Measurements from ENCODE around the gene LITAFD. TPM values are rescaled to one million over a fixed set of nuclear protein-coding genes. Genes with fewer than 3 reads are reported as not detected.
"Not testable (repeated sequence)": the region's sequence is repeated elsewhere in the genome, so short reads cannot be mapped to it uniquely, and the experiment has no call there.

The LITAFD gene
- total and polyA plus RNA-seq, 4 donors: 0.33 TPM; not detected in 3

DNA sequence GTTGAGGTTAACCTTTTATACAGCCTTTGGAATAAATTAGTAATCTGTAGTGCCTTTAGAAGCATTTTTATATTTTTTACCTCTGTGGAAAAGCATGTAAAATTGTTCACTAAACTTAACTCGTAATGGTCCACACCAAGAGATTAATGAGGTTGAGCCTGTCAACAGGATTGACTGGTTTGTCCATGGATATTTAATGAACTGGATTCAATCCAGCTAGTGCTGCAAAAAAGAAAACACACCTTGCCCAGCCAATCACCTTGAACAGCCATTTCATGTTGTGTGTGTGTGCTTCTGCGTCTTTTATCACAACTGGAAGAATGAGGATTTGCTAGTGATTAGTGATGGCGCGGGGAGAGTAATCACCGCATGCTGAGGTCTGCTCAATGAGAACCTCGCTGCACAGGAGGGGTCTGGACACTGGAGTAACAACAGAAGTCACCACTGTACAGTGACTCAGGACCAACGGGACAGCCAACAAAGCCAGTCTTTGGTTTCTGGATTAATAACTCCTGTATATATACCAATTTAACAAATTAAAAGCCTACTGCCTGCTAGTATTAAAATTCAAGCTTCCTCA, 33.7 kb downstream of the LITAFD start:
- Histone ChIP-seq H3K27ac (ENCODE audit: low read depth, low read length) (no peak overlapping the region), H3K4me1 (ENCODE audit: control insufficient read depth, insufficient read depth, low read length) (no peaks in the 10 kb centered on the region), H3K4me3 (ENCODE audit: low read depth, low read length) (no peak overlapping the region), H3K9me3 (ENCODE audit: control insufficient read depth, insufficient read depth, low read length) (no peaks in the 10 kb centered on the region), H3K36me3 (ENCODE audit: control insufficient read depth, insufficient read depth, low read length) (peaks cover 53% of the 10 kb centered on the region), H3K27me3 (ENCODE audit: control insufficient read depth, insufficient read depth, low read length) (no peaks in the 10 kb centered on the region)
- no peak for DNase-seq (ENCODE audit: low read depth in 4 of 6, low spot score in 6 of 6)
- 60% methylated on average over 4 of the region's 7 CpGs for WGBS (ENCODE audit: insufficient coverage)

DNA sequence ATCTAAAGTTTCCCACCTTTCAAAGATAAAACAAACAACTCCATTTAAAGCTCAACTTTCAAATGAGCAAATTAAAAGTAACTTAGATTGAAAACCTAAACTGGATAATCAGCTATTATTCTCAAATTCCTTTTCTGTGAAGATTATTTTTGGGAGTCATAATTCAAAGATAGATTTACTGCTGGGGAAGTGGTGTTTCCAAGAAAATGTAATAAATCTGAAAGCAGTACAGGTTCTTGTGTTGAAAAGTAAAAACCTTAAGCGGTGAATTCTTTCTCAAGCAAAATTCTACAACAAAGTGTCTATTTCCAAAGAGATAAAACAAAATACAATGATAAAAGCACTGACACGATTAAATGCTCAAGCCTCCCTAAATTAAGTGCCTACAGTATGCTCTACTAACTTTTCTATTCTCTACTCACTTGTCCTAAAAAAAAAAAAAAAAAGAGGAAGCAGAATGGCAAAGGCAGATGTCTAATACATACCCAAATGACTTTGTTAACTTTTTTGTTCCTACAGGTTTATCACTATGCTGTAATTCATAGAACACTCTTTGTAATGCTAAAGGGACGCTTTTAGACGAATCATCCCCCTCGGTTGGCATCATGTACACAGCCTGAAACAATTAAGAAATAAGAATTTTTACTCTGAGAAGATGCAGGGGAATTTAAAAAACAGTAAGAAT, 34.5 kb downstream of the LITAFD start:
- H3K4me3 ChIP-seq (ENCODE audit: low read depth, low read length): no peak overlapping the region
- H3K36me3 ChIP-seq (ENCODE audit: control insufficient read depth, insufficient read depth, low read length): peaks cover 52% of the 10 kb centered on the region
- H3K27me3 ChIP-seq (ENCODE audit: control insufficient read depth, insufficient read depth, low read length): no peaks in the 10 kb centered on the region
- no peak overlapping the region for H3K27ac ChIP-seq (ENCODE audit: low read depth, low read length)
- no CpG with 5 or more reads among the region's 5 CpGs for WGBS (ENCODE audit: insufficient coverage)
- no peak for DNase-seq (ENCODE audit: low read depth in 4 of 6, low spot score in 6 of 6)
- no peaks in the 10 kb centered on the region for H3K4me1 ChIP-seq (ENCODE audit: control insufficient read depth, insufficient read depth, low read length)
- no peaks in the 10 kb centered on the region for H3K9me3 ChIP-seq (ENCODE audit: control insufficient read depth, insufficient read depth, low read length)

DNA sequence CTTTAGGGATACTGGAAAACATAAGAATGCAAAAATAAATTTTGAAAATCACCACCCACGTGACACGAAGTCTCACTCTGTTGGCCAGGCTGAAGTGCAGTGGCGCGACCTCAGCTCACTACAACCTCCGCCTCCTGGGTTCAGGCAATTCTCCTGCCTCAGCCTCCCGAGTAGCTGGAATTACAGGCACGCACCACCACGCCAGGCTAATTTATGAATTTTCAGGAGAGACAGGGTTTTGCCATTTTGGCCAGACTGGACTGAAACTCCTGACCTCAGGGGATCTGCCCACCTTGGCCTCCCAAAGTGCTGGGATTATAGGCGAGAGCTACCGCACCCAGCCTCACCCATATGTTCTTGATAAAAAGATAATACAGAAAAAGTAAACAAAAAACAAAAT, 35.2 kb downstream of the LITAFD start:
- WGBS (ENCODE audit: insufficient coverage): 97% methylated on average over 8 of the region's 10 CpGs
- H3K36me3 ChIP-seq (ENCODE audit: control insufficient read depth, insufficient read depth, low read length): peaks cover 53% of the 10 kb centered on the region

GRCh38 chr16:8919089-8919933, 37.2 kb downstream of the LITAFD start:
- DNase-seq (ENCODE audit: low read depth in 4 of 6, low spot score in 6 of 6): no peak
- no peak overlapping the region for H3K27ac ChIP-seq (ENCODE audit: low read depth, low read length)
- H3K4me1 ChIP-seq (ENCODE audit: control insufficient read depth, insufficient read depth, low read length): peaks cover 7% of the 10 kb centered on the region
- peaks cover 44% of the 10 kb centered on the region for H3K36me3 ChIP-seq (ENCODE audit: control insufficient read depth, insufficient read depth, low read length)
- H3K4me3 ChIP-seq (ENCODE audit: low read depth, low read length): no peak overlapping the region
- WGBS (ENCODE audit: insufficient coverage): 90% methylated on average over 13 of the region's 18 CpGs
- H3K27me3 ChIP-seq (ENCODE audit: control insufficient read depth, insufficient read depth, low read length): no peaks in the 10 kb centered on the region
- H3K9me3 ChIP-seq (ENCODE audit: control insufficient read depth, insufficient read depth, low read length): no peaks in the 10 kb centered on the region

More for the DNA sequence above, 35.2 kb downstream of the LITAFD start:
- H3K27ac ChIP-seq (ENCODE audit: low read depth, low read length); H3K4me1 ChIP-seq (ENCODE audit: control insufficient read depth, insufficient read depth, low read length); H3K27me3 ChIP-seq (ENCODE audit: control insufficient read depth, insufficient read depth, low read length); H3K9me3 ChIP-seq (ENCODE audit: control insufficient read depth, insufficient read depth, low read length); DNase-seq (ENCODE audit: low read depth in 4 of 6, low spot score in 6 of 6); H3K4me3 ChIP-seq (ENCODE audit: low read depth, low read length): not testable (repeated sequence)

GRCh38 chr16:8919934-8920462, 37.8 kb downstream of the LITAFD start:
- H3K9me3 ChIP-seq (ENCODE audit: control insufficient read depth, insufficient read depth, low read length): no peaks in the 10 kb centered on the region
- H3K36me3 ChIP-seq (ENCODE audit: control insufficient read depth, insufficient read depth, low read length): peaks cover 37% of the 10 kb centered on the region
- no peaks in the 10 kb centered on the region for H3K27me3 ChIP-seq (ENCODE audit: control insufficient read depth, insufficient read depth, low read length)
- 73% methylated on average over 6 of the region's 11 CpGs for whole genome bisulfite sequencing (ENCODE audit: insufficient coverage)
- H3K4me3 ChIP-seq (ENCODE audit: low read depth, low read length): no peak overlapping the region
- no peak overlapping the region for H3K27ac ChIP-seq (ENCODE audit: low read depth, low read length)
- no peak for DNase-seq (ENCODE audit: low read depth in 4 of 6, low spot score in 6 of 6)
- peaks cover 7% of the 10 kb centered on the region for H3K4me1 ChIP-seq (ENCODE audit: control insufficient read depth, insufficient read depth, low read length)

DNA sequence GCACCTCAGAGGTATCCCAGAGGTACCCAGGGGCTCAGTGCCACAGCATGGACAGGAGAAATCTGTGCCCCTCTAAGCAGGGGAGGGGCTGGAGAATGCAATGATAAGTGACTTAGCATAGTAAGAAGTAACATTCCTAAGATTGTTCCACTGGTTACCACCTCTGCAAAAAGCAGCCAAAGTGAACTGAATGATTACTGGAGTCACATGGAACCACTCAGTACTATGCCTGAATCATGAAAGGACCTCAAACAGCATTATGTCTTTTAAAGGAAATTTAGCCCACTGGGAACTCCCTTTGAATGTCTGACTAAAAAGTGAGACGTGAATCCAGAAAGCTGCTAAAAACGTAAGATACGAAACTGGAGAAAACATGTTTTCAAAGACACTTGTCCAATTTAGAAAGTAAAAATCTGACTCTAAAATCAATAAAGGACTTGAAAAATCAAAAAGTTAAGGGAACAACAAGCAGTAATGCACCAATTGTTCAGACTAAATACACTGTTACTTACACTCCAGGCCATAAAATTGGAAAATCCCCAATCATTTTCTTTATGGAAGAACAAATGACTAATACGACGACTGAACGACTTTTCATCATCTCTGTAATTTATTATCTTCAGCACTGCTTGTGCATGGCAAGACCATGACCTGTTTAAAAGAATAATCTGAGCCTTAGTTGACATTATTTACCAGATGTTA, 38.6 kb downstream of the LITAFD start:
- Histone ChIP-seq H3K4me3 (ENCODE audit: low read depth, low read length) (no peak overlapping the region), H3K9me3 (ENCODE audit: control insufficient read depth, insufficient read depth, low read length) (no peaks in the 10 kb centered on the region), H3K27ac (ENCODE audit: low read depth, low read length) (no peak overlapping the region), H3K36me3 (ENCODE audit: control insufficient read depth, insufficient read depth, low read length) (peaks cover 41% of the 10 kb centered on the region), H3K4me1 (ENCODE audit: control insufficient read depth, insufficient read depth, low read length) (peaks cover 7% of the 10 kb centered on the region), H3K27me3 (ENCODE audit: control insufficient read depth, insufficient read depth, low read length) (no peaks in the 10 kb centered on the region)
- no peak for DNase-seq (ENCODE audit: low read depth in 4 of 6, low spot score in 6 of 6)
- WGBS (ENCODE audit: insufficient coverage): 40% methylated on average over 1 of the region's 6 CpGs

- DNase-seq (ENCODE audit: low read depth in 4 of 6, low spot score in 6 of 6): no peak
- Histone ChIP-seq H3K36me3 (ENCODE audit: control insufficient read depth, insufficient read depth, low read length) (peaks cover 41% of the 10 kb centered on the region), H3K4me3 (ENCODE audit: low read depth, low read length) (no peak overlapping the region), H3K9me3 (ENCODE audit: control insufficient read depth, insufficient read depth, low read length) (no peaks in the 10 kb centered on the region), H3K27ac (ENCODE audit: low read depth, low read length) (no peak overlapping the region), H3K27me3 (ENCODE audit: control insufficient read depth, insufficient read depth, low read length) (no peaks in the 10 kb centered on the region), H3K4me1 (ENCODE audit: control insufficient read depth, insufficient read depth, low read length) (peaks cover 7% of the 10 kb centered on the region)
- 96% methylated on average over 5 of the region's 10 CpGs for WGBS (ENCODE audit: insufficient coverage)
These were observed 39.3 kb downstream of the LITAFD start for GRCh38 chr16:8921347-8921984.

GRCh38 chr16:8923199-8923598, 41.0 kb downstream of the LITAFD start:
- peak in 2 of 6 donors; percentile 41 to 72 for DNase-seq (ENCODE audit: low read depth in 4 of 6, low spot score in 6 of 6)
- Histone ChIP-seq H3K36me3 (ENCODE audit: control insufficient read depth, insufficient read depth, low read length) (peaks cover 41% of the 10 kb centered on the region), H3K4me1 (ENCODE audit: control insufficient read depth, insufficient read depth, low read length) (peaks cover 7% of the 10 kb centered on the region), H3K4me3 (ENCODE audit: low read depth, low read length) (no peak overlapping the region), H3K27ac (ENCODE audit: low read depth, low read length) (no peak overlapping the region), H3K27me3 (ENCODE audit: control insufficient read depth, insufficient read depth, low read length) (no peaks in the 10 kb centered on the region), H3K9me3 (ENCODE audit: control insufficient read depth, insufficient read depth, low read length) (no peaks in the 10 kb centered on the region)
- 43% methylated on average over 10 of the region's 11 CpGs for WGBS (ENCODE audit: insufficient coverage)

GRCh38 chr16:8924214-8924613, 42.1 kb downstream of the LITAFD start:
- H3K9me3 ChIP-seq (ENCODE audit: control insufficient read depth, insufficient read depth, low read length): no peaks in the 10 kb centered on the region
- no peak for DNase-seq (ENCODE audit: low read depth in 4 of 6, low spot score in 6 of 6)
- WGBS (ENCODE audit: insufficient coverage): 69% methylated on average over 3 of the region's 4 CpGs
- H3K36me3 ChIP-seq (ENCODE audit: control insufficient read depth, insufficient read depth, low read length): peaks cover 42% of the 10 kb centered on the region
- no peak overlapping the region for H3K4me3 ChIP-seq (ENCODE audit: low read depth, low read length)
- peaks cover 7% of the 10 kb centered on the region for H3K4me1 ChIP-seq (ENCODE audit: control insufficient read depth, insufficient read depth, low read length)
- no peaks in the 10 kb centered on the region for H3K27me3 ChIP-seq (ENCODE audit: control insufficient read depth, insufficient read depth, low read length)
- H3K27ac ChIP-seq (ENCODE audit: low read depth, low read length): no peak overlapping the region
